Hippocampal formation (tissue), 2 donors: ENCODE results near the gene PTPRG.

Source experiments
- DNase-seq, 2 donors: peaks; one replicate each; lab custom pipeline; 2025; lab: John Stamatoyannopoulos, UW

The PTPRG gene

GRCh38 chr3:61865466-61866152 lies 304.2 kb downstream of the PTPRG start:
- DNase-seq = no peak

- no peak for DNase-seq
Measured at GRCh38 chr3:61866153-61866542, 304.8 kb downstream of the PTPRG start.

GRCh38 chr3:61866961-61867461 lies 305.6 kb downstream of the PTPRG start:
- no peak for DNase-seq

GRCh38 chr3:61868499-61868898 lies 307.1 kb downstream of the PTPRG start:
- no peak for DNase-seq

GRCh38 chr3:61869371-61869770 lies 308.0 kb downstream of the PTPRG start:
- no peak for DNase-seq

GRCh38 chr3:61871644-61872043 lies 310.3 kb downstream of the PTPRG start:
- DNase-seq = no peak

GRCh38 chr3:61872077-61872706 lies 310.8 kb downstream of the PTPRG start:
- DNase-seq = no peak

- DNase-seq = no peak
Measured at GRCh38 chr3:61875046-61875844, 313.9 kb downstream of the PTPRG start.

- DNase-seq = no peak
Measured at GRCh38 chr3:61875976-61876671, 314.8 kb downstream of the PTPRG start.

- no peak for DNase-seq
Measured at GRCh38 chr3:61876797-61877196, 315.4 kb downstream of the PTPRG start.

- no peak for DNase-seq
Measured at GRCh38 chr3:61877359-61878138, 316.2 kb downstream of the PTPRG start.

- no peak for DNase-seq
Measured at GRCh38 chr3:61882253-61882652, 320.9 kb downstream of the PTPRG start.

GRCh38 chr3:61884794-61885193 lies 323.4 kb downstream of the PTPRG start:
- DNase-seq = no peak

- no peak for DNase-seq
Measured at GRCh38 chr3:61885414-61885813, 324.0 kb downstream of the PTPRG start.

GRCh38 chr3:61887206-61887605 lies 325.8 kb downstream of the PTPRG start:
- no peak for DNase-seq

GRCh38 chr3:61889259-61889658 lies 327.9 kb downstream of the PTPRG start:
- DNase-seq = no peak

- no peak for DNase-seq
Measured at GRCh38 chr3:61890167-61890566, 328.8 kb downstream of the PTPRG start.

- DNase-seq = no peak
Measured at GRCh38 chr3:61890586-61890985, 329.2 kb downstream of the PTPRG start.

- DNase-seq = no peak
Measured at GRCh38 chr3:61892891-61893290, 331.5 kb downstream of the PTPRG start.

- no peak for DNase-seq
Measured at GRCh38 chr3:61893840-61894566, 332.6 kb downstream of the PTPRG start.
